A549 (cell line): Measurements from ENCODE around the gene SSPN.

Experiments used
- CTCF ChIP-seq: fragments of >200 bp; sonication (Bioruptor Twin); formaldehyde crosslinking; IDR thresholded peaks from 3 replicates; pipeline ENCODE4 v1.5.1; 2016
- GATA3 ChIP-seq: IDR thresholded peaks from 2 replicates; pipeline ENCODE4 v1.6.1; 2012; ENCODE audit warnings: borderline replicate concordance

GRCh38 chr12:26274441-26275312 lies 79.3 kb downstream of the SSPN start:
- TF ChIP-seq GATA3 (peak; percentile 98), CTCF (peak; percentile 49)
